ENCODE measurements around the gene PTPRR.

DNA sequence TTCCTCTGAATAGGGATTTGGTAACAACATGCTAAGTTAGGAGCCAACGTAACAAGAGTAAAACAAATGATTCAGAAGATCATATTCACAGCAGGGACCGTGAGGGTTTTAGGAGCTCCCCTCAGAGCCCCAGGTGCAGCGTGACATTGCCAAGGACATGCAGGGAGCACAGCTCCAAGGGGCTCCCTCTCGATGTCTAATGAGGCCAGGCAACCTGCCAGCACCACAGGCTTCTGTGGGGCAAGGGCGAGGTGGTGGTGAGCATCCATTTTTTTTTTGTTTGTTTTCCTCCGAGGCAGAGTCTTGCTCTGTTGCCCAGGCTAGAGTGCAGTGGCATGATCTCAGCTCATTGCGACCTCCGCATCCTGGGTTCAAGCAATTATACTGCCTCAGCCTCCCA lies 188.3 kb downstream of the PTPRR start:
- TF ChIP-seq, protein P1, sequence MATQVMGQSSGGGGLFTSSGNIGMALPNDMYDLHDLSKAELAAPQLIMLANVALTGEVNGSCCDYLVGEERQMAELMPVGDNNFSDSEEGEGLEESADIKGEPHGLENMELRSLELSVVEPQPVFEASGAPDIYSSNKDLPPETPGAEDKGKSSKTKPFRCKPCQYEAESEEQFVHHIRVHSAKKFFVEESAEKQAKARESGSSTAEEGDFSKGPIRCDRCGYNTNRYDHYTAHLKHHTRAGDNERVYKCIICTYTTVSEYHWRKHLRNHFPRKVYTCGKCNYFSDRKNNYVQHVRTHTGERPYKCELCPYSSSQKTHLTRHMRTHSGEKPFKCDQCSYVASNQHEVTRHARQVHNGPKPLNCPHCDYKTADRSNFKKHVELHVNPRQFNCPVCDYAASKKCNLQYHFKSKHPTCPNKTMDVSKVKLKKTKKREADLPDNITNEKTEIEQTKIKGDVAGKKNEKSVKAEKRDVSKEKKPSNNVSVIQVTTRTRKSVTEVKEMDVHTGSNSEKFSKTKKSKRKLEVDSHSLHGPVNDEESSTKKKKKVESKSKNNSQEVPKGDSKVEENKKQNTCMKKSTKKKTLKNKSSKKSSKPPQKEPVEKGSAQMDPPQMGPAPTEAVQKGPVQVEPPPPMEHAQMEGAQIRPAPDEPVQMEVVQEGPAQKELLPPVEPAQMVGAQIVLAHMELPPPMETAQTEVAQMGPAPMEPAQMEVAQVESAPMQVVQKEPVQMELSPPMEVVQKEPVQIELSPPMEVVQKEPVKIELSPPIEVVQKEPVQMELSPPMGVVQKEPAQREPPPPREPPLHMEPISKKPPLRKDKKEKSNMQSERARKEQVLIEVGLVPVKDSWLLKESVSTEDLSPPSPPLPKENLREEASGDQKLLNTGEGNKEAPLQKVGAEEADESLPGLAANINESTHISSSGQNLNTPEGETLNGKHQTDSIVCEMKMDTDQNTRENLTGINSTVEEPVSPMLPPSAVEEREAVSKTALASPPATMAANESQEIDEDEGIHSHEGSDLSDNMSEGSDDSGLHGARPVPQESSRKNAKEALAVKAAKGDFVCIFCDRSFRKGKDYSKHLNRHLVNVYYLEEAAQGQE (IDR thresholded peaks at IDR 0.05; ENCODE audit: low read depth, low read length): no peak
- TF ChIP-seq MXI1 (IDR thresholded peaks at IDR 0.05; ENCODE audit: low read depth, low read length) (no peak), FOSL2 (IDR thresholded peaks at IDR 0.05; ENCODE audit: borderline replicate concordance, low read depth) (no peak), GABPA (IDR thresholded peaks at IDR 0.05; ENCODE audit: low read depth) (no peak), NFIC (IDR thresholded peaks at IDR 0.05; ENCODE audit: borderline replicate concordance) (no peak), NRF1 (IDR thresholded peaks at IDR 0.05; ENCODE audit: low read depth, low read length) (no peak), SIN3A (IDR thresholded peaks at IDR 0.05; ENCODE audit: borderline replicate concordance, low read depth, low read length) (no peak), POLR2AphosphoS5 (IDR thresholded peaks at IDR 0.05; ENCODE audit: low read depth, low read length) (no peak)
- TF ChIP-seq, protein P2, sequence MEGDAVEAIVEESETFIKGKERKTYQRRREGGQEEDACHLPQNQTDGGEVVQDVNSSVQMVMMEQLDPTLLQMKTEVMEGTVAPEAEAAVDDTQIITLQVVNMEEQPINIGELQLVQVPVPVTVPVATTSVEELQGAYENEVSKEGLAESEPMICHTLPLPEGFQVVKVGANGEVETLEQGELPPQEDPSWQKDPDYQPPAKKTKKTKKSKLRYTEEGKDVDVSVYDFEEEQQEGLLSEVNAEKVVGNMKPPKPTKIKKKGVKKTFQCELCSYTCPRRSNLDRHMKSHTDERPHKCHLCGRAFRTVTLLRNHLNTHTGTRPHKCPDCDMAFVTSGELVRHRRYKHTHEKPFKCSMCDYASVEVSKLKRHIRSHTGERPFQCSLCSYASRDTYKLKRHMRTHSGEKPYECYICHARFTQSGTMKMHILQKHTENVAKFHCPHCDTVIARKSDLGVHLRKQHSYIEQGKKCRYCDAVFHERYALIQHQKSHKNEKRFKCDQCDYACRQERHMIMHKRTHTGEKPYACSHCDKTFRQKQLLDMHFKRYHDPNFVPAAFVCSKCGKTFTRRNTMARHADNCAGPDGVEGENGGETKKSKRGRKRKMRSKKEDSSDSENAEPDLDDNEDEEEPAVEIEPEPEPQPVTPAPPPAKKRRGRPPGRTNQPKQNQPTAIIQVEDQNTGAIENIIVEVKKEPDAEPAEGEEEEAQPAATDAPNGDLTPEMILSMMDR (IDR thresholded peaks at IDR 0.05): no peak
- TF ChIP-seq, protein P3, sequence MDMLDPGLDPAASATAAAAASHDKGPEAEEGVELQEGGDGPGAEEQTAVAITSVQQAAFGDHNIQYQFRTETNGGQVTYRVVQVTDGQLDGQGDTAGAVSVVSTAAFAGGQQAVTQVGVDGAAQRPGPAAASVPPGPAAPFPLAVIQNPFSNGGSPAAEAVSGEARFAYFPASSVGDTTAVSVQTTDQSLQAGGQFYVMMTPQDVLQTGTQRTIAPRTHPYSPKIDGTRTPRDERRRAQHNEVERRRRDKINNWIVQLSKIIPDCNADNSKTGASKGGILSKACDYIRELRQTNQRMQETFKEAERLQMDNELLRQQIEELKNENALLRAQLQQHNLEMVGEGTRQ (IDR thresholded peaks at IDR 0.05; ENCODE audit: borderline replicate concordance, low read depth, low read length): no peak
